Stimulated activated CD8-positive, alpha-beta memory T cell treated with anti-CD3 and anti-CD28 coated beads, Interleukin-12 subunit alpha, Interleukin-12 subunit beta, amount 100 ng/mL, for 24 hours (primary cell): ENCODE measurements around the gene GALNT3.

Experiments
- DNase-seq: peaks from one replicate; pipeline ENCODE4 v3.0.0-alpha.2; 2020; ENCODE audit errors: extremely low read depth

The GALNT3 gene

GRCh38 chr2:165725421-165725820 lies 68.6 kb downstream of the GALNT3 start:
- no peak for DNase-seq

- no peak for DNase-seq
Observed at GRCh38 chr2:165720511-165720910, 73.5 kb downstream of the GALNT3 start.

DNA sequence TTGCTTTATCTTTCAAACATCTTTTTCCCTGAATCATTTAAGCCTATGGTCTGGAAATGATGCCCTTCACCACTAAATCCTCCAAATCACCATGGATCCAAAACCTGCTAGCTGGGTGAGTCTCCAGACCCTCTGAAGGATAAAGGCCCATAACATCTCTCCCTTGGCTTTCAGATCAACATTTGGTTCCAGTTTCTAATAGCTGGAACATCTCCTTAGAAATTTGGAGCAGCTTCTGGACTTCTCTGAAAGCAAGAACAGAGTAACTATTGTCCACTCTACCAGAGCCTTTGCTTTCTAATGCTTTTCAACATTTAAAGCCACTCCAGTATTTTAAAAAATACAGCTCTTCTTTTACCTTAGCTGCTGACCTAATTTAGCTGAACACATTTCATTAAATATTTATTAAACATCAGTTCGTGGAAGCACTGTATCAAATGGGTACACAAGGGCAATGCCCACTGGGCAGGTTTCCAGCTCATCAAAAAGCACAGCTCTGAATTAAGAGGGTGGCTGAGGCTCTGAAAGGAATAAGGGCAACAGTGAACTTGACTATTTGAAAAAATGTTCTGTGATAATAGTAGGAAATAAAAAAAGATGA lies 75.3 kb downstream of the GALNT3 start:
- DNase-seq: no peak

- DNase-seq: no peak
Observed at GRCh38 chr2:165716091-165716490, 78.0 kb downstream of the GALNT3 start.

DNA sequence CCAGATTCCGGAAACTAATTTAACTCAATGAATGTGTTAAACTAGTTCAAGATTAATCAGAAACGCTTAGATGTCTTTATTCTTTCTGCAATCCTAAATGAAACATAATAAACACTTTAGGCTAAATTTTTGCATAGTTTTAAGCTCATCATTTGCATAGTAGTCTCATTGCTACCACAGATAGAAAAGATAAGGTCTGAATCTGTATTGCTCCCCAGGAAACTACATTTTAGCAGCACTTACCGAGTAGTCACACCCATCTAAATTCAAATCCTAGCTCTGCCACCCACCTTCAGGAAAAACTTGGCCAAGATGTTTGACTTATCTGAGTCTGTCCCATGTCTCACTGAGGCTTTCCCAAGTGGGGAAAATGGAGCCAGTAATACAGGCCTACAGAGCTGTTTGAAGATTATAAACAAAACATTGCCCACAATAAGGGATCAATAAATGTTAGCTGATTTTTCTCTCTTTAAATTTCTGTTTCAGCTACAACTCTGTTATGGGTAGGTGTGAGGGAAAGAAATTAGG lies 87.0 kb downstream of the GALNT3 start:
- DNase-seq: no peak

DNA sequence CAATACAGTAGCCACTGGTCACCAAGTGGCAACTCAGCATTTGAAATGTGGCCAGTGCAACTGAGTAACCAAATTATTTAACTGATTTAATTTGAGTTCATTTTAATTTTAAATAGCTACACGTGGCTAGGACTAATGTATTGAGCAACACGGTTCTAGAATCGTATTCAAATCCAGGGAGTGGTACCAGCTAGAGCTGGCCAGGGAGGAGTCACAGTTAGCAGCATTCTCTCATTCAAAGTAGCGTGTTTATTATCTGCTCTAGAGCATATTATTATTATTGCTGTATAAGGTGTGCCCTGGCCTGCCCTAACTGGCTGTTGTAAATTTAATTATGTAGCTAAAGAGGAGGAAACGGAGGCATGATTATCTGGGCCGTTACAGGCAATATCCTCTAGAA lies 92.9 kb downstream of the GALNT3 start:
- DNase-seq: no peak

GRCh38 chr2:165700531-165700930 lies 93.5 kb downstream of the GALNT3 start:
- no peak for DNase-seq

DNA sequence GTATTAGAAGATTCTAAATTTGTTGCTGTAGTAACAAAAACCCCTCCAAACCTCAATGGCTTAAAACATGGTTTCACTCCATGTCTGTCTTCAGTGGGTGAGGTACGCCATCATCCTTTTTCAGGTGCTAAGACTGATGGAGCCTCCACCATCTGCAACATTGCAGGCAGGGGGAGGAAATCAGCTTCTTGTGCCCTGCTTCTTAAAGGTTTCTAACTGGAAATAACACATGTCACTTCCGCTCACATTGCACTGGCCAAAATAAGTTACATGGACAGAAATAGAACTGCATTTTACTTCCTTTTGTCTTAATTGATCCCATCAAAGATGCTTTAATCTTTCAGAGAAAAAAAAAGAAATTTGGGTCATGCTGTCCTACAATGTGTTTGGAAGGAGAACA lies 94.1 kb downstream of the GALNT3 start:
- no peak for DNase-seq

DNA sequence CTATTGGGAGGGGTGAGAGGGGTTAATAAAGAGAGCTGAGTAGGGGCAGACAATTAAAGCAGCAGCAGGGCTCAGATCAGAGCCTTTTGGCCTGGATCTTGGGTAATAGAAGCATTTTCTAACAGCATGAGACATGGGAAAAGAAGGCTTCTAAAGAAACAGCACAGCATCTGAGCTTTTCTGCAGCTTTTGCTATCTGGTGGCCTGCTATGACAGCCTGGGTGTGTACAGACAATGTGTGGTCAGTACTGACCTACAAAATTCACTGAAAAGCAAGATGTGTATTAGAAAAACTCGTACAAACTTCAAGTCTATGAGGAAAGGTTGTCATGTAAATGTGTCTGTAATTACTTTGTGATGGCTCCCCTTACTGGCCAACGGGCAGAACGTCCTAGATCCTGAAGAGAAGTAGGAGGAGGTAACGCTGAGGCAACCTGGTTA lies 95.6 kb downstream of the GALNT3 start:
- no peak for DNase-seq

DNA sequence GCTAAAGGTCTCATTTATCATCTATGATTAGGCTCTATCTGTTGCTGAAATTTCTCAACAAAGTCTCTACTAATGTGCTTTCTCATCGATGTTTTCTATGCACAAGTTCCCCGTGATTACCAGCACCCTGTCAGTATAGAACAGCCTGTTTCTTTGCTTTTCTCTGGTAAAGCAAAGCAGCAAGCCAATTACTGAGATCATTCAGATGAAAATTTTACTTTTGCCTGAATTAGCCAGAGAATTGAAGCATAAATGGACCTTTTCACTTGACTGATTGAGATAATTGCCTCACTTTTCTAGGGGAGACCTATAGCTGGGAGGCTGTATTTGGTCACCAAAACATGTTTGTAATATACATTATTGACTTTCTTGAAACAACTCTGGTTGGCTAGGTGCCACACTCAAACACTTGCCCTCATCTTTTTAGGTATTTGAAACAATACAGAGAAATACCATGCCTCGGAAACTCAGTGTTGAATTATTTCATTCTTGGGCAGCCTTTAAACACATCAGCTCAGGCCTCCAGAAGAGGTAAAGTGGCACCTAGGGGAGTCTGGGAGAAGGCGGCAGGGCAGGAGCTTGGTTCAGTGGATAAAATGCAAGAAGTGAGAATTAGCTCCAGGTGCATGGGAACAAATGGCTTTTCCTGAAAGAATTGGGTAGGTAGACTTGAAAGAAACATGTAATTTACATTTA lies 96.2 kb downstream of the GALNT3 start:
- no peak for DNase-seq
